HUES6 (cell line): ENCODE measurements around the gene NEU4.
"Not testable (repeated sequence)": the region's sequence is repeated elsewhere in the genome, so short reads cannot be mapped to it uniquely, and the experiment has no call there.

Experiments used
- H3K27ac ChIP-seq: 2 replicates; pipeline ENCODE4 v1.7.0; 2013; ENCODE audit warnings: low read depth, mild to moderate bottlenecking, low read length, inconsistent platforms
- H3K27me3 ChIP-seq: 2 replicates; pipeline ENCODE4 v1.6.1; 2013; ENCODE audit warnings: low read length; ENCODE audit not compliant: control insufficient read depth, insufficient read depth
- H3K36me3 ChIP-seq: 2 replicates; pipeline ENCODE4 v1.6.1; 2013; ENCODE audit warnings: low read length; ENCODE audit not compliant: control insufficient read depth, insufficient read depth
- H3K4me1 ChIP-seq: 2 replicates; pipeline ENCODE4 v1.6.1; 2013; ENCODE audit warnings: low read length; ENCODE audit not compliant: control insufficient read depth, insufficient read depth
- H3K4me3 ChIP-seq: 2 replicates; pipeline ENCODE4 v1.5.1; 2013; ENCODE audit warnings: low read depth, low read length
- H3K9ac ChIP-seq: one replicate; pipeline ENCODE4 v1.6.1; 2013; ENCODE audit warnings: mild to moderate bottlenecking, low read length
- H3K9me3 ChIP-seq: 2 replicates; pipeline ENCODE4 v1.6.1; 2013; ENCODE audit warnings: low read depth, low read length; ENCODE audit not compliant: control insufficient read depth, insufficient read depth

NEU4 gene

GRCh38 chr2:241833756-241834526 is 24.9 kb downstream of the NEU4 start:
- H3K9me3 ChIP-seq, H3K4me3 ChIP-seq, H3K9ac ChIP-seq, H3K27ac ChIP-seq, H3K4me1 ChIP-seq, H3K27me3 ChIP-seq, H3K36me3 ChIP-seq: not testable (repeated sequence)

- H3K4me1 ChIP-seq: no peaks in the 10 kb centered on the region
- no peak overlapping the region for H3K4me3 ChIP-seq
- no peak overlapping the region for H3K27ac ChIP-seq
- H3K9ac ChIP-seq: no peak overlapping the region
- peaks cover 6% of the 10 kb centered on the region; the same call in 1 of the 2 replicates for H3K9me3 ChIP-seq
- no peaks in the 10 kb centered on the region for H3K27me3 ChIP-seq
- no peaks in the 10 kb centered on the region for H3K36me3 ChIP-seq
Observed at GRCh38 chr2:241834527-241835210, 25.7 kb downstream of the NEU4 start.

GRCh38 chr2:241835611-241836010 is 26.6 kb downstream of the NEU4 start:
- H3K36me3 ChIP-seq: no peaks in the 10 kb centered on the region
- H3K4me1 ChIP-seq: no peaks in the 10 kb centered on the region
- no peak overlapping the region for H3K4me3 ChIP-seq
- H3K9ac ChIP-seq: no peak overlapping the region
- H3K9me3 ChIP-seq: peaks cover 6% of the 10 kb centered on the region; the same call in 1 of the 2 replicates
- H3K27ac ChIP-seq: no peak overlapping the region
- H3K27me3 ChIP-seq: no peaks in the 10 kb centered on the region

- Histone ChIP-seq H3K4me3 (no peak overlapping the region), H3K27me3 (no peaks in the 10 kb centered on the region), H3K27ac (no peak overlapping the region), H3K36me3 (no peaks in the 10 kb centered on the region), H3K9me3 (peaks cover 6% of the 10 kb centered on the region; the same call in 1 of the 2 replicates), H3K4me1 (no peaks in the 10 kb centered on the region), H3K9ac (no peak overlapping the region)
Observed at GRCh38 chr2:241836292-241836691, 27.3 kb downstream of the NEU4 start.

GRCh38 chr2:241837197-241837965 is 28.4 kb downstream of the NEU4 start:
- H3K27ac ChIP-seq: no peak overlapping the region
- no peaks in the 10 kb centered on the region; the same call in 1 of the 2 replicates for H3K27me3 ChIP-seq
- peaks cover 6% of the 10 kb centered on the region; the same call in 1 of the 2 replicates for H3K9me3 ChIP-seq
- H3K9ac ChIP-seq: no peak overlapping the region
- H3K36me3 ChIP-seq: no peaks in the 10 kb centered on the region
- no peaks in the 10 kb centered on the region for H3K4me1 ChIP-seq
- no peak overlapping the region for H3K4me3 ChIP-seq

- peaks cover 3% of the 10 kb centered on the region; the same call in 1 of the 2 replicates for H3K9me3 ChIP-seq
- no peak overlapping the region for H3K27ac ChIP-seq
- H3K9ac ChIP-seq: no peak overlapping the region
- H3K4me3 ChIP-seq: no peak overlapping the region
- peaks cover 29% of the 10 kb centered on the region for H3K27me3 ChIP-seq
- 0 out of 2 replicates have a peak, but pooled peaks cover 5% of the 10 kb centered on the region for H3K4me1 ChIP-seq
- H3K36me3 ChIP-seq: no peaks in the 10 kb centered on the region
Observed at GRCh38 chr2:241841181-241842066, 32.4 kb downstream of the NEU4 start.

- H3K9ac ChIP-seq: no peak overlapping the region
- H3K9me3 ChIP-seq: peaks cover 2% of the 10 kb centered on the region; the same call in 1 of the 2 replicates
- no peak overlapping the region for H3K4me3 ChIP-seq
- H3K4me1 ChIP-seq: 0 out of 2 replicates have a peak, but pooled peaks cover 5% of the 10 kb centered on the region
- no peaks in the 10 kb centered on the region for H3K36me3 ChIP-seq
- no peak overlapping the region for H3K27ac ChIP-seq
- H3K27me3 ChIP-seq: peaks cover 29% of the 10 kb centered on the region
Observed at GRCh38 chr2:241842067-241842415, 33.0 kb downstream of the NEU4 start.

GRCh38 chr2:241842620-241843211 is 33.7 kb downstream of the NEU4 start:
- no peaks in the 10 kb centered on the region for H3K36me3 ChIP-seq
- H3K4me3 ChIP-seq: no peak overlapping the region
- no peak overlapping the region for H3K27ac ChIP-seq
- H3K4me1 ChIP-seq: 0 out of 2 replicates have a peak, but pooled peaks cover 5% of the 10 kb centered on the region
- H3K9me3 ChIP-seq: no peaks in the 10 kb centered on the region
- peaks cover 29% of the 10 kb centered on the region for H3K27me3 ChIP-seq
- H3K9ac ChIP-seq: no peak overlapping the region

- H3K9ac ChIP-seq: no peak overlapping the region
Observed at GRCh38 chr2:241843321-241844065, 34.5 kb downstream of the NEU4 start.

More at GRCh38 chr2:241843321-241844065, 34.5 kb downstream of the NEU4 start:
- Histone ChIP-seq H3K36me3 (no peaks in the 10 kb centered on the region), H3K4me3 (peak overlapping the region; percentile 59; the same call in 1 of the 2 replicates), H3K9me3 (no peaks in the 10 kb centered on the region), H3K27me3 (peaks cover 29% of the 10 kb centered on the region), H3K4me1 (0 out of 2 replicates have a peak, but pooled peaks cover 5% of the 10 kb centered on the region), H3K27ac (no peak overlapping the region)
